ENCODE data around the gene NAGS. TPM values are rescaled to one million over a fixed set of nuclear protein-coding genes. Genes with fewer than 3 reads are reported as not detected.
"Not testable (repeated sequence)": the region's sequence is repeated elsewhere in the genome, so short reads cannot be mapped to it uniquely, and the experiment has no call there.

The NAGS gene
- total RNA-seq, 1 donor from 2014 or later = 0.48 TPM

DNA sequence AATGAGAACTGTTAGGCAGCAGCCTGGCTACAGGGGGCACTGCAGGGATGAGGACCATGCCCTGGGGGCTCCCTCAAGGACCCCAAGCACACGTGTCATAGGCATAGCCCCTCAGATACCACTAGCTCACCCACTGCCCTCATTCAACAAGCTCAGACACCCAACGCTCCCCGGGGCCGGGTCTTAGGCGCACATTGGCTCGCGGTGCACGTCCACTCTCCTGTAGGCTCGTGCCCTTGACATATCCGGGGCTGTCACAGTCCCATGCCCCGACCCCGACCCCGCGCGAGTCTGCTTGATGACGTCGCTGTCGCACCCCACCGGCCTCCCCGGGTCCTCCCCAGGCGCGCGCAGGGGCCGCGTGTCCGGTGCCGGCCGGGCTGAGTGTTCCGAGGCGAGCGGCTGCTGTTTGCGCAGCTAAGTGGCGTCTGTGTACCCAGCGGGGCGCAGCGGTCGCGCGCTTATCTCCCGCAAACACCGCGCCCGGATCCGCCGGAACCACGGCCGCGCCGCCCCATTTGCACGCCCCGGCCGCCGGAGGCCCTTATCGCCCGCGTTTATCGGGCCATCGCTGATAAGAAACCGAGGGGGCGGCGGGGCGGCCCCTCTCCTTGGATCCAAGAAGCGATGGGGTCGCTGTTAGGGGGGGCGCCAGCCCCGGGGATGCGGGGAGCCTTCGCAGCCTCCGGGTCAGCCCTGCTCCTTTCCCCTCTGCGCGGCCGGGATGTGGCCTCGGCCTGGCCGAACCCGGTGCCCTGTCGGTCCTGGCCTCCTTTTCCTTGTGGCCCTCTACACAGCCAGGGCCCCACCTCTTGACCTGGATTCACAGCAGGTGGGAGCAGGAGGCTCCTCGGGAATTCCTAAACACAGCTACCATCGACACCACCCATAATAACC, 20.7 kb upstream of the NAGS start:
- DNase-seq (ENCODE audit: low spot score) = no peak

GRCh38 chr17:43984521-43984920, 19.9 kb upstream of the NAGS start:
- DNase-seq (ENCODE audit: low spot score) = no peak

DNA sequence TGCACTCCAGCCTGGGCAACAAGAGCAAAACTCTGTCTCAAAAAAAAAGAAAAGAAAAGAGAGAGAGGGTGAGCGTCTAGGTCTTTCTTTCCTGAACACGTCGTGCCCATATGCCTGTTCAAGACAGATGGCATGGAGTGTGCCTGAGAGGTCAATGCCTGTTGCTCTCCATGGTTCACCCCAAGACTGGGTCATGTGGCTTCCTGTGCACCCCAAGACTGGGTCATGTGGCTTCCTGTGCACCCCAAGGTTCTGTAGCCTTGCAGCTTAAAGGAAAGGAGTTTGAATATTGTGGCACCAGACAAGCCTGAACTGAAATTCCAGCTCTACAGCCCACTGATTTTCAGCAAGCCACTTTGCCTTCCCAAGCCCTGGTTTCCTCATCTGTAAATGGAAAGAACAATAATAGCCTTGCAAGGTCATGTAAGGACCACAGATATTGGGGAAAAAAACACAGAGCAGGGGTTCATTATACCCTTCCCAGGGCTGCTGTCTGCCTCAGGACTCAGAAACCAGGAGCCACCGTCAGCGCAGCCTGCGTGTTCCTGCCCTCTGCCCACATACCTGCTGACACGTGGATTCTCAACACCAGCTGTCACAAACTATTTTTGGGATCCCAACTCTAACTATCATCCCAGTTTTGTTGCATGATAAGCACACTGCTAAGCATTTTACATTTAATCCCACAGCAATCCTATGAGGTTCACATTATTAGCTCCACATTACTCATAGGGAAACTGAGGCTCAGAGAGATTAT, 18.0 kb upstream of the NAGS start:
- no peak for DNase-seq (ENCODE audit: low spot score)

DNA sequence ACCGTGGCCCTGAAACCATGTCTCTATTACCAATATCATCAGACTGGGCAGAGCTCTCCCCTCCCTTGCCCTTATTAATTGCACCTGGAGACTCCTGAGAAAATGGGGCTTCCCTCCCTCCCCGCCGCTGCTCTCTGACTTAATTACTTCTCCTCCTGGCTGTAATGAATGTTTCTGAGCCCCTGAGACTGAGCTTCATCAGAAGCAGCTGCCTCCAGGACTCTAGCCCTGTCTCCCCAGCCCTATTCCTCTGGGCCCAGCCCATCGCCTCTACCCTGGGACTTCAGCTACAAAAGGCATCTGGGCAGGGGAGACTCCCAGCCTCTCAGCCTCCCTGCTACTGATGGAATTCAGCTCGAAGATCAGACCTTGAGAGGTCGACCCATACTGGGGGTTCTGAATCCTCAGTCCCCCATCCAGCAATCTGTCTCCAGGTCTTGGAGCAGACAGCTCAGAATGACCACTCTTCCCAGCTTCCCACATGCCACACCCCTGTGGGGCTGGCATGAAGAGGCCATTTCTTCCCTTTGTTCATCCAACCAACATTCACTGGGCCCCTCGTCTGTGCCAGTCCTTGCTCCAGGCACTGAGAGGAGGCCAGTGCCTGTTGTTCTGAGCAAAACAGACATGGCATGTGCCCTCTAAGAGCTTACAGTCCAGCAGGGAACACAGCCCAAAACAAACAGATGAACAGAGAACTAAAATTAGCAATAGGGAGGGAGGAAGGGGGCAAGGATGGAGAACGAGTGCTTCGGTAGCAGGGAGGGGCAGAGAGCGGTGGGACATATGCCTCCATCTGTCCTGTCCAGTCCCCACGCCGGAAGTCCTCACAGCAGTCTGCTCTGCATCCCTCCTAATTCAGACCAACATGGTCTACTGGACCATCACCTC, 17.0 kb upstream of the NAGS start:
- no peak for DNase-seq (ENCODE audit: low spot score)

GRCh38 chr17:43988301-43988700, 16.1 kb upstream of the NAGS start:
- no peak for DNase-seq (ENCODE audit: low spot score)

GRCh38 chr17:43992641-43993040, 11.8 kb upstream of the NAGS start:
- no peak for DNase-seq (ENCODE audit: low spot score)

GRCh38 chr17:43994272-43995149, 9.9 kb upstream of the NAGS start:
- DNase-seq (ENCODE audit: low spot score) = peak; percentile 29

DNA sequence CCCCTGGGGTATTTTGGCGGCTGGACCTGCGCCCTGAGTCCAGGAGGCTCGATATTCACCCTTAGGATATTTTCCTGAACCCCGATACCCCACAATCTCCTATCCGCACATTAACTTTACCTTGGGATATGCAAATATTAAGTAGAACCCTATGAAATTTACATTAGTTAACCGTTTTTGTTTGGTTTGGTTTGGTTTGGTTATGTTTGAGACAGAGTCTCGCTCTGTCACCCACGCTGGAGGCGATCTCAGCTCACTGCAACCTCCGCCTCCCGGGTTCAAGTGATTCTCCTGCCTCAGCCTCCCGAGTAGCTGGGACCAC, 9.3 kb upstream of the NAGS start:
- no peak for DNase-seq (ENCODE audit: low spot score)

GRCh38 chr17:43997180-43997579, 7.2 kb upstream of the NAGS start:
- not testable (repeated sequence) for DNase-seq (ENCODE audit: low spot score)

DNA sequence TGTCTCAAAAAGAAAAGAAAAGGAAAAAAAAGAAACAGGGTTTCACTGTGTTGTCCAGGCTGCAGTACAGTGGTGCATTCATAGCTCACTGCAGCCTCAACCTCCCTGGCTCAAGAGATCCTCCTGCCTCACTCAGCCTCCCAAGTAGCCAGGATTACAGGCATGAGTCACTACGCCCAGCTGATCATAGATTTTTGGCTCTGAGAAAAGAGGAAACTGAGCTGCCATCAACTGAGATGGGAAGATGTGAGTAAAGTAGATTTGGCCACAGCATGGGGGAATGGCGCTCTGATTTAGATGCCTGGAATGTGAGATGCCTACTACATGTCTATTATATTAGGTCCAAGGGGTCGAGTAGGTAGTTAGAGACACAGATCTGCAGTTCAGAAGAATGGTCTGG, 5.9 kb upstream of the NAGS start:
- no peak for DNase-seq (ENCODE audit: low spot score)

DNA sequence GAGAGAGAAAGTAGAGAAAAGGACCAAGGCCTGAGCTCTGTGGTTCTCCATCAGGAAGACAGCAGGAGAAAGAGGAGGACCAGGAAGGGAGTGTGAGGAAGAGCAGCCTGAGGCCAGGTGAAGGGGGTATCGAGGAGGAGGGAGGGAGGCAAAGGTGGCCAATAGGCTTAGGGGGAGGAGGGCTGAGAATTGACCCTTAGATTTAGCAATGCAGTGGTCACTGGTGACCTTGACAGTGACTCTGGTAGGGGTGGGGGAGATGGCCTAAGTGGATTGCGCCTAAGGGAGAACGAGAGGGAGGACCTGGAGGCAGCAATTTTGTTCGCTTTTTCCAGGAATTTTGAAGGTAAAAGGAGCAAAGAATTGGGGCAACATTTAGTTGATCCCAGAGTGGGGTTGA, 5.4 kb upstream of the NAGS start:
- no peak for DNase-seq (ENCODE audit: low spot score)

GRCh38 chr17:44000141-44000860, 4.1 kb upstream of the NAGS start:
- no peak for DNase-seq (ENCODE audit: low spot score)

GRCh38 chr17:44000871-44001460, 3.5 kb upstream of the NAGS start:
- no peak for DNase-seq (ENCODE audit: low spot score)

GRCh38 chr17:44001461-44001920, 2.9 kb upstream of the NAGS start:
- DNase-seq (ENCODE audit: low spot score) = no peak

- DNase-seq (ENCODE audit: low spot score) = no peak
Measured at GRCh38 chr17:44002141-44002848, 2.1 kb upstream of the NAGS start.

GRCh38 chr17:44004761-44005526, 522 bp downstream of the NAGS start:
- DNase-seq (ENCODE audit: low spot score) = no peak

GRCh38 chr17:44005527-44006271, 1.3 kb downstream of the NAGS start:
- no peak for DNase-seq (ENCODE audit: low spot score)

GRCh38 chr17:44006272-44006597, 1.8 kb downstream of the NAGS start:
- DNase-seq (ENCODE audit: low spot score) = no peak
